Fibroblast of mammary gland (primary cell): ENCODE data around the gene RASGRF2.

ENCODE experiments used
- DNase-seq: peaks from one replicate; pipeline ENCODE4 v3.0.0-alpha.2; 2010; ENCODE audit warnings: low read depth
- H3K4me3 ChIP-seq: 2 replicates; pipeline ENCODE4 v1.5.1; 2011; ENCODE audit warnings: low read depth, mild to moderate bottlenecking, low read length, moderate library complexity; ENCODE audit not compliant: control insufficient read depth
- CTCF ChIP-seq: conservative IDR thresholded peaks from 2 replicates; pipeline ENCODE4 v1.5.1; 2011; ENCODE audit warnings: low read depth, low read length, inconsistent platforms; ENCODE audit not compliant: control insufficient read depth, insufficient read depth

RASGRF2 gene

GRCh38 chr5:81146031-81146430 lies 185.9 kb downstream of the RASGRF2 start:
- DNase-seq = no peak
- TF ChIP-seq CTCF = no peak
- no peak overlapping the region for H3K4me3 ChIP-seq

- H3K4me3 ChIP-seq = no peak overlapping the region
- DNase-seq = no peak
- no peak for TF ChIP-seq CTCF
These were observed 187.1 kb downstream of the RASGRF2 start for GRCh38 chr5:81147011-81147885.

DNA sequence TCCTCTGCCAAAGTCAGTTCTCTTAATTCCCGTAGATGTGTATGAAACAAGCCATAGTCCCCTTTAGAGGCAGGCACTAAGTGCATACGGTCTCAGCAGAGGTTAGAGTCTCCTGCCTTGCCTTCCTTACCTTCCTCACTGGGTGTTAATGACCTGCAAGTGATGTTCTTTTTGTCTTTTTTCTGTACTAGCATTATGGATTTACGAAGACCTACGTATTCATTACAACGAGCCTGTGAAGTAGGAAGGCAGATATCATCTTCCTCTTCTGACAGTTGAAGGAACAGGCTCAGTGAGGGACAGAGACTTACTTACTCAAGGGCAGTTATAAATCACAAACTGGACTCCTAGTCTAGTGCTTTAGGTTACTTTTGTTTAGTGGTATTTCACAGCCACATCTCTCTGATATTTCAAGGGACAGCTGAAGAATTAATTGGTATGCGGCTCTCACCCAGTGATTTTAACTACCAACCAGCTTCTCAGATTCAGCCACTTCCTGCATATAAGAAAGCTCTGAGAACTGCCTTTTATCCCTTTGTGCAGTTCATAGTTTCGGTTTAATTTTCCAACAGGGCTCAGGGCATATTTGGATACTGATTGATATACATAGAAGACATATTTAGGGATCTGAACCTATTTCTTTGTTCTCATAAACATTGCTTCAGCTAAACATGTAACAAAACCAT lies 187.9 kb downstream of the RASGRF2 start:
- no peak overlapping the region for H3K4me3 ChIP-seq
- no peak for TF ChIP-seq CTCF
- no peak for DNase-seq

GRCh38 chr5:81151546-81151945 lies 191.4 kb downstream of the RASGRF2 start:
- peak; percentile 50 for DNase-seq
- TF ChIP-seq CTCF = no peak
- no peak overlapping the region for H3K4me3 ChIP-seq

DNA sequence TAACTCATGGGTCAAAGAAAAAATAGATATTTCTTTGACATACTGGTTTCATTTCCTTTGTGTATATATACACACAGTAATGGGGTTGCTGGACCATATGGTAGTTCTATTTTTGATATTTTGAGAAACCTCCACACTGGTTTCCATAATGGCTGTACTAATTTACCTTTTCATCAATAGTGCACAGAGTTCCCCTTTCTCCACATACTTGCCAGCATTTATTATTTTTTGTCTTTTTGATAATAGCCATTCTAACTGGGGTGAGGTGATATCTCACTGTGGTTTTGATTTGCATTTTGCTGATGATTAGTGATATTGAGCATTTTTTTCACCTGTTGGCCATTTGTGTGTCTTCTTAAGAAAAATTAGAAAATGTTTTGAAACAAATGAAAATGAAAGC lies 194.6 kb downstream of the RASGRF2 start:
- H3K4me3 ChIP-seq = no peak overlapping the region
- TF ChIP-seq CTCF = no peak
- DNase-seq = no peak

- DNase-seq = no peak
- no peak overlapping the region for H3K4me3 ChIP-seq
- no peak for TF ChIP-seq CTCF
These were observed 196.6 kb downstream of the RASGRF2 start for GRCh38 chr5:81156732-81157131.
